H1 (cell line): Measurements from ENCODE around the gene EXOSC5. TPM values are rescaled to one million over a fixed set of nuclear protein-coding genes. Genes with fewer than 3 reads are reported as not detected.

Experiments
- CTCF ChIA-PET: fragments of 300-600 bp; sonication (Branson Sonifier 250); formaldehyde crosslinking; loops from one replicate; lab custom pipeline; 2021; ENCODE audit not compliant: partially characterized antibody; lab: Charles Lee
- POLR2A ChIA-PET: fragments of 300-600 bp; sonication (Branson Sonifier 250); formaldehyde crosslinking; loops from one replicate; lab custom pipeline; 2021; ENCODE audit warnings: inconsistent platforms; ENCODE audit not compliant: partially characterized antibody; lab: Charles Lee
- DNase-seq, 2 experiments: peaks; one replicate each; pipeline versions ENCODE4 v3.0.0 to v3.0.0-alpha.2; 2010 to 2022; ENCODE audit warnings: low spot score in 2 of 2, low read depth in 1 of 2, mixed read lengths in 1 of 2
- FAIRE-seq: peaks from 2 replicates; lab custom pipeline; 2011; peaks lifted over from hg19 to GRCh38; lab: Jason Lieb, UNC
- H2AFZ ChIP-seq: 2 replicates; pipeline ENCODE4 v1.8.1; 2012; ENCODE audit warnings: low read length, inconsistent platforms
- H2AK5ac ChIP-seq: 2 replicates; pipeline ENCODE4 v1.6.1; 2013; ENCODE audit warnings: low read depth, low read length
- H2BK120ac ChIP-seq: replicated peaks from 2 replicates; pipeline ENCODE3; 2013; ENCODE audit warnings: low read depth, low read length, inconsistent platforms
- H2BK12ac ChIP-seq: 2 replicates; pipeline ENCODE4 v1.6.1; 2013; ENCODE audit warnings: low read depth, low read length
- H2BK15ac ChIP-seq: 2 replicates; pipeline ENCODE4 v1.6.1; 2013; ENCODE audit warnings: low read length
- H2BK20ac ChIP-seq: 2 replicates; pipeline ENCODE4 v1.6.1; 2013; ENCODE audit warnings: low read length
- H2BK5ac ChIP-seq: 2 replicates; pipeline ENCODE4 v1.6.1; 2013; ENCODE audit warnings: low read depth, low read length
- H3K14ac ChIP-seq: 2 replicates; pipeline ENCODE4 v1.6.1; 2013; ENCODE audit warnings: inconsistent platforms; ENCODE audit not compliant: insufficient read length
- H3K18ac ChIP-seq: 2 replicates; pipeline ENCODE4 v1.6.1; 2013; ENCODE audit warnings: low read length; ENCODE audit errors: extremely low read depth
- H3K23ac ChIP-seq: 2 replicates; pipeline ENCODE4 v1.6.1; 2013; ENCODE audit warnings: inconsistent platforms; ENCODE audit not compliant: insufficient read length
- H3K23me2 ChIP-seq: 2 replicates; pipeline ENCODE4 v1.6.1; 2013; ENCODE audit warnings: low read depth, low read length
- H3K27ac ChIP-seq: 2 replicates; pipeline ENCODE4 v1.6.1; 2011; ENCODE audit warnings: low read depth, low read length, inconsistent platforms
- H3K27me3 ChIP-seq, 4 experiments: replicated peaks in 1 of 4; 1 replicate in 1 of 4; 2 replicates in 3 of 4; pipeline versions ENCODE4 v1.6.1 to v1.8.1; 2011 to 2013; ENCODE audit warnings: low read length in 3 of 4, mild to moderate bottlenecking in 3 of 4, inconsistent platforms in 2 of 4, mixed read lengths in 2 of 4, moderate library complexity in 1 of 4; ENCODE audit not compliant: control insufficient read depth in 3 of 4, insufficient read depth in 3 of 4; ENCODE audit errors: extremely low read depth in 1 of 4
- H3K36me3 ChIP-seq, 4 experiments: 2 replicates each; pipeline versions ENCODE4 v1.6.1 to v1.8.1; 2011 to 2013; ENCODE audit warnings: mild to moderate bottlenecking in 4 of 4, low read length in 3 of 4, moderate library complexity in 2 of 4, control low read depth in 1 of 4, inconsistent platforms in 1 of 4; ENCODE audit not compliant: insufficient read depth in 4 of 4, control insufficient read depth in 2 of 4
- H3K4ac ChIP-seq: replicated peaks from 2 replicates; pipeline ENCODE3; 2013; ENCODE audit warnings: low read length, low read depth, mixed read lengths, inconsistent platforms; ENCODE audit not compliant: insufficient read length
- H3K4me1 ChIP-seq, 4 experiments: replicated peaks in 1 of 4; 1 replicate in 1 of 4; 2 replicates in 3 of 4; pipeline versions ENCODE4 v1.6.1 to v1.8.1; 2011 to 2013; ENCODE audit warnings: low read length in 3 of 4, inconsistent platforms in 2 of 4, mixed read lengths in 1 of 4; ENCODE audit not compliant: insufficient read depth in 4 of 4, control insufficient read depth in 3 of 4
- H3K4me2 ChIP-seq, 2 experiments: 2 replicates each; pipeline versions ENCODE4 v1.6.1 to v1.8.1; 2011 to 2013; ENCODE audit warnings: low read depth in 2 of 2, low read length in 2 of 2, control low read depth in 1 of 2, inconsistent platforms in 1 of 2, mild to moderate bottlenecking in 1 of 2; ENCODE audit not compliant: insufficient read depth in 1 of 2
- H3K4me3 ChIP-seq, 4 experiments: fragments of 200-600, 300-600 bp in 1 of 4; sonication (generic), shearing (Covaris generic), sonication (Bioruptor Twin) in 1 of 4; 2 replicates each; pipeline versions ENCODE4 v1.5.1 to v1.8.1; 2011 to 2016; ENCODE audit warnings: low read length in 4 of 4, low read depth in 3 of 4, control low read depth in 2 of 4, inconsistent platforms in 2 of 4, mild to moderate bottlenecking in 2 of 4, mixed read lengths in 1 of 4, moderate library complexity in 1 of 4; ENCODE audit not compliant: insufficient read depth in 2 of 4; ENCODE audit errors: extremely low read depth in 1 of 4
- H3K56ac ChIP-seq: replicated peaks from 2 replicates; pipeline ENCODE3; 2013; ENCODE audit warnings: low read depth, mild to moderate bottlenecking, mixed read lengths, low read length, inconsistent platforms; ENCODE audit not compliant: insufficient read length
- H3K79me1 ChIP-seq: 2 replicates; pipeline ENCODE4 v1.6.1; 2013; ENCODE audit warnings: low read depth, low read length, control low read depth
- H3K79me2 ChIP-seq, 2 experiments: 2 replicates each; pipeline versions ENCODE4 v1.6.1 to v1.8.1; 2012 to 2013; ENCODE audit warnings: low read length in 2 of 2, mild to moderate bottlenecking in 2 of 2, inconsistent platforms in 1 of 2; ENCODE audit not compliant: insufficient read depth in 2 of 2, control insufficient read depth in 1 of 2
- H3K9ac ChIP-seq, 4 experiments: replicated peaks in 1 of 4; 1 replicate in 1 of 4; 2 replicates in 3 of 4; pipeline versions ENCODE4 v1.6.1 to v1.8.1; 2011 to 2013; ENCODE audit warnings: low read depth in 3 of 4, low read length in 3 of 4, control low read depth in 2 of 4, mild to moderate bottlenecking in 2 of 4, moderate library complexity in 2 of 4, inconsistent platforms in 1 of 4; ENCODE audit errors: extremely low read depth in 1 of 4
- H3K9me3 ChIP-seq, 2 experiments: 2 replicates each; pipeline versions ENCODE4 v1.6.1 to v1.8.1; 2012 to 2013; ENCODE audit warnings: mild to moderate bottlenecking in 2 of 2, moderate library complexity in 2 of 2, control low read depth in 1 of 2, inconsistent platforms in 1 of 2, low read depth in 1 of 2, low read length in 1 of 2, mixed read lengths in 1 of 2; ENCODE audit not compliant: insufficient read depth in 2 of 2
- H4K20me1 ChIP-seq, 2 experiments: replicated peaks in 1 of 2; 2 replicates each; pipeline versions ENCODE3 to v1.8.1; 2011 to 2013; ENCODE audit warnings: inconsistent platforms in 2 of 2, low read length in 2 of 2, mild to moderate bottlenecking in 1 of 2; ENCODE audit not compliant: insufficient read depth in 2 of 2, control insufficient read depth in 1 of 2
- H4K5ac ChIP-seq: 2 replicates; pipeline ENCODE4 v1.6.1; 2013; ENCODE audit warnings: low read length, low read depth, mixed read lengths, inconsistent platforms; ENCODE audit not compliant: insufficient read length
- H4K8ac ChIP-seq: 2 replicates; pipeline ENCODE4 v1.8.0; 2013; ENCODE audit warnings: mild to moderate bottlenecking, moderate library complexity, low read length, inconsistent platforms; ENCODE audit not compliant: insufficient read depth; ENCODE audit errors: extremely low read depth
- H4K91ac ChIP-seq: replicated peaks from 2 replicates; pipeline ENCODE3; 2013; ENCODE audit warnings: low read length, mixed read lengths, inconsistent platforms; ENCODE audit not compliant: insufficient read length
- CHD2 ChIP-seq: IDR thresholded peaks from 2 replicates; pipeline ENCODE4 v1.6.1; 2012; ENCODE audit warnings: low read length, improper control_type of control experiment
- CREB1 ChIP-seq: IDR thresholded peaks from 2 replicates; pipeline ENCODE4 v1.6.1; 2012; ENCODE audit warnings: inconsistent platforms
- KDM4A ChIP-seq: IDR thresholded peaks from one replicate; pipeline ENCODE4 v1.7.1; 2012; ENCODE audit warnings: low read depth, mild to moderate bottlenecking, moderate library complexity, low read length, inconsistent platforms; ENCODE audit not compliant: severe bottlenecking
- NRF1 ChIP-seq: IDR thresholded peaks from 2 replicates; pipeline ENCODE4 v1.6.1; 2011; ENCODE audit warnings: mild to moderate bottlenecking, low read depth, low read length, improper control_type of control experiment
- PHF8 ChIP-seq: fragments of 200-600 bp; sonication (generic); conservative IDR thresholded peaks from 2 replicates; pipeline ENCODE4 v1.7.1; 2012; ENCODE audit warnings: low read depth, mild to moderate bottlenecking, inconsistent platforms, low read length, moderate library complexity
- POLR2A ChIP-seq, 2 experiments: IDR thresholded peaks; 1 replicate in 1 of 2; 2 replicates in 1 of 2; pipeline ENCODE4 v1.6.1; 2011; ENCODE audit warnings: low read depth in 2 of 2, low read length in 2 of 2, mild to moderate bottlenecking in 2 of 2; ENCODE audit errors: control extremely low read depth in 1 of 2
- POLR2AphosphoS5 ChIP-seq: IDR thresholded peaks from 2 replicates; pipeline ENCODE4 v1.6.1; 2011; ENCODE audit warnings: low read depth, low read length
- RXRA ChIP-seq: IDR thresholded peaks from 2 replicates; pipeline ENCODE4 v1.6.1; 2011; ENCODE audit warnings: low read depth, mild to moderate bottlenecking, low read length, moderate library complexity; ENCODE audit not compliant: insufficient read depth
- SIN3A ChIP-seq, 2 experiments: IDR thresholded peaks in 1 of 2; conservative IDR thresholded peaks in 1 of 2; 2 replicates each; pipeline ENCODE4 v1.6.1; 2011 to 2012; ENCODE audit warnings: low read length in 2 of 2, improper control_type of control experiment in 1 of 2, low read depth in 1 of 2, mild to moderate bottlenecking in 1 of 2
- SP1 ChIP-seq: IDR thresholded peaks from 2 replicates; pipeline ENCODE4 v1.6.1; 2011; ENCODE audit warnings: low read depth, low read length
- TAF7 ChIP-seq: optimal IDR thresholded peaks from 2 replicates; pipeline ENCODE3; 2011; ENCODE audit warnings: low read depth, mild to moderate bottlenecking, inconsistent platforms, low read length, moderate library complexity, borderline replicate concordance
- YY1 ChIP-seq: IDR thresholded peaks from 2 replicates; pipeline ENCODE4 v1.6.1; 2011; ENCODE audit warnings: low read depth, mild to moderate bottlenecking, low read length
- WGBS, 2 experiments: shearing (Covaris generic) in 1 of 2; methylation state at CpG; one replicate each; pipeline versions ENCODE4 v1.1.6 to v1.1.7; 2013 to 2015; ENCODE audit warnings: low lambda C conversion rate in 2 of 2, mixed read lengths in 2 of 2, inconsistent platforms in 1 of 2, low coverage in 1 of 2, missing lambda C conversion rate in 1 of 2; ENCODE audit not compliant: insufficient replicate concordance in 2 of 2, insufficient coverage in 1 of 2, insufficient read length in 1 of 2; ENCODE audit errors: extremely low coverage in 1 of 2, missing lambda C conversion rate in 1 of 2; 5-methylcytosine and 5-hydroxymethylcytosine counted together
- polyA plus RNA-seq, 7 experiments: library from polyadenylated mRNA; depleted of rRNA in 3 of 7; stranded (reverse) in 5 of 7; unstranded in 2 of 7; fragments of >200 nt in 5 of 7; fragments of 200-250 nt in 2 of 7; gene quantifications; 1 replicate in 5 of 7; 2 replicates in 1 of 7; 4 replicates in 1 of 7; pipeline versions ENCODE4 v1.2.1 to v1.2.3, GENCODE V29; 2011 to 2013; ENCODE audit warnings: missing spikeins in 2 of 7, mixed read lengths in 2 of 7
- total RNA-seq: library from RNA; stranded (reverse); fragmentation: NEBNext Ultra II Directional; extraction: Animal tissue kit (Norgen Biotek cat#: 25700); gene quantifications from 2 replicates; pipeline ENCODE4 v1.2.1, GENCODE V29; 2021

EXOSC5 gene
- total and polyA plus RNA-seq, 2 of the 8 experiments (the other 6 are each of a cell fraction or from before 2014, with no cell fraction given) = 56.2 to 92.8 TPM

DNA sequence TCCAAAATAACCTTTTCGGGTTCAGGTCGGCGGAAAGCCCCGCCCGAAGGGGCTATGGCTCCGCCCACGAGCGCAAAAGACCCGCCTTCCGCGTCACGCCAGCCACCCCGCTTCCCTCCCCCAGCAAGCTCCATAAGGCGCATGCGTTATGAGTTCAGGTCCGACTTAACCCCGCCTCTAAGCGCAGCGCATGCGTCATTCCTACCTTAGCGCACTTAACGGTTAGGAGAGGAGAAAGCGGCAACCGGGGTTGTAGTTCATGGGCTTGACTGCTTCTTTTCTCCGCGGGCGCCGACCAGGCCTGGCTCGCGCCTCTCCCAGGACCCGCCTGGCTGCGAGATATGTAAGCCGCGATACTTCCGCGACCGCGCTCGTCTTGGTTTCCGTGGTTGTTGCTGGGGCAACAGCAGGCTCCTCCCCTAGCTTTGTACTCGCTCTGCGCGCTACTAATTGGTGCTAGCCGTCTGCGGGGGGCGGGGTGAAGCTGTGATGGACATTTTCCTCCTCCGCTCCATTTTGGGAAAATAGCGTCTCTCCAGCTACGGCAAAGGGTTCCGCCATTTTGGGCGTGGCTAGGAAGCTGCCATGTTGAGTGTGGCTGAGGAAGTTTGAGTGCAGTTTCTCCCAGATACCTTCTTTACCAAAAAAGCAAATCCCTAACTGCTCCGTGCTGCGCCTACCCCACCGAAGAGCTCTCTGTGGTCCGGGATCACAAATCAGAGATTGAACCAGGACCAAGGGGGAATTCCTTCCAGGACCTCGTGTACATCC, 33.2 kb downstream of the EXOSC5 start, which contains the start of gene B9D2:
Gene B9D2 (minus strand): TSS at position 397 of the 771 bp plus-strand sequence. CDS start 630 bp downstream, outside the sequence.
- H2AK5ac ChIP-seq = peak within 1 kb of the TSS; percentile 95
- H3K4me3 ChIP-seq = peak within 1 kb of the TSS; percentile 84 to 95 (median 90)
- no peaks in the 10 kb centered on the region for H3K36me3 ChIP-seq
- peak within 1 kb of the TSS; percentile 91 for H4K5ac ChIP-seq
- H2BK20ac ChIP-seq = peak within 1 kb of the TSS; percentile 61; the same call in 1 of the 2 replicates
- H3K14ac ChIP-seq = no peak within 1 kb of the TSS
- H3K18ac ChIP-seq = peak within 1 kb of the TSS; percentile 93
- WGBS, 2 experiments = 3% methylated on average over 55 of the region's 56 CpGs; no CpG with 5 or more reads in 1 of the 2 experiments
- no peaks in the 10 kb centered on the region for H4K20me1 ChIP-seq
- H3K9ac ChIP-seq = peak within 1 kb of the TSS; percentile 73 to 97 (median 96)
- H3K23ac ChIP-seq = no peak within 1 kb of the TSS
- CTCF ChIA-PET = interaction anchor here (0.6 to 4.6 kb wide), 8 partner anchors 9 to 238 kb away, joined by 3 to 37 read pairs (median 4); partner anchors contain the start of genes TGFB1 and TMEM91
- H3K4me1 ChIP-seq = peaks cover 0 to 6% (median 2%) of the 10 kb centered on the region in 4 experiments; a peak in 2 of 7 replicates
- H3K9me3 ChIP-seq = no peaks in the 10 kb centered on the region
- DNase-seq (peak; percentile 93 to 97), FAIRE-seq (peak; percentile 81)
- peaks cover 6% of the 10 kb centered on the region for H3K79me1 ChIP-seq
- peak within 1 kb of the TSS; percentile 1 for H4K91ac ChIP-seq
- peak within 1 kb of the TSS; percentile 97 for H2AFZ ChIP-seq
- peaks cover 6% of the 10 kb centered on the region for H3K23me2 ChIP-seq
- peak within 1 kb of the TSS; percentile 97 for H2BK12ac ChIP-seq
- peak within 1 kb of the TSS; percentile 82 to 83 for H3K4me2 ChIP-seq
- H2BK15ac ChIP-seq = peak within 1 kb of the TSS; percentile 61; the same call in 1 of the 2 replicates
- peak within 1 kb of the TSS; percentile 87 for H3K4ac ChIP-seq
- peak within 1 kb of the TSS; percentile 66 for H3K56ac ChIP-seq
- no peaks in the 10 kb centered on the region for H3K27me3 ChIP-seq
- H2BK5ac ChIP-seq = peak within 1 kb of the TSS; percentile 93
- no peaks in the 10 kb centered on the region for H3K79me2 ChIP-seq
- POLR2A ChIA-PET = interaction anchor here (0.6 to 3.1 kb wide), 14 partner anchors 10 to 505 kb away, joined by 3 to 29 read pairs (median 5); partner anchors contain the start of genes B3GNT8, DMAC2, HNRNPUL1 and TGFB1
- peak within 1 kb of the TSS; percentile 98; the same call in 1 of the 2 replicates for H4K8ac ChIP-seq
- peak within 1 kb of the TSS; percentile 98 for H3K27ac ChIP-seq
- H2BK120ac ChIP-seq = peak within 1 kb of the TSS; percentile 11
- peak; percentile 83 for TF ChIP-seq NRF1
- TF ChIP-seq RXRA = no peak
- peak; percentile 40 for TF ChIP-seq KDM4A
- TF ChIP-seq TAF7 = no peak
- TF ChIP-seq SIN3A (conservative IDR thresholded peaks at IDR 0.05 in 1 of 2, IDR thresholded peaks at IDR 0.05 in 1 of 2; ENCODE audit: low read depth in 1 of 2, low read length in 2 of 2) = peak in 1 of 2 experiments; percentile 80; a peak in 2 of 4 replicates
- TF ChIP-seq YY1 = peak; percentile 100
- peak; percentile 77 for TF ChIP-seq POLR2AphosphoS5
- TF ChIP-seq CREB1 = peak; percentile 85
- TF ChIP-seq CHD2 = 0 out of 2 replicates have a peak, but pooled peaks have one; percentile 33
- TF ChIP-seq SP1 = peak; percentile 59; the same call in 1 of the 2 replicates
- peak; percentile 82 for TF ChIP-seq PHF8
- peak in 1 of 2 experiments; percentile 77; a peak in 2 of 3 replicates for TF ChIP-seq POLR2A (IDR thresholded peaks at IDR 0.05; ENCODE audit: control extremely low read depth in 1 of 2, low read depth in 2 of 2, low read length in 2 of 2)
